Measurements from ENCODE around the gene LORICRIN.

The LORICRIN gene

DNA sequence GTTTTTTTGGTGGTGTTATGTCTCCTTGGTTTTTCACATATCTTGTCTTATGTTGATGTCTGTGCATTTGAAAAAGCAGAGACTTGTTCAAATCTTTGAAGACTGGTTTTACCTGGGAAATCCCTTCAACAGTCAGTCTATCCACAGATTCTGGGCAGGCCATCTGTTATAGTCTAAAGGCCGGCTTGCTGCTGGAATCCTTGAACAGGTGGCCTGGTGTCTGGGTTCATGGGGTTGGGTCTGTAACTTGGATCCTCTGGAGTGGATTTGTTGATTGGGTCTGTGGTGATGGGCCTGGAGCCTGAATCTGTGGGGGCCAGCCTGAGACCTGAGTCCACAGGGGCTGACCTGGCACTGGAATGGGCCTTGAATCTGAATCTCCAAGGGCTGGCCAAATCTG is 12.2 kb downstream of the LORICRIN start:
- 0 out of 2 replicates have a peak, but pooled peaks cover 3% of the 10 kb centered on the region for H3K4me1 ChIP-seq (ENCODE audit: insufficient read depth, low read length)
- no peak overlapping the region for H3K4me3 ChIP-seq (ENCODE audit: low read length)
- no peaks in the 10 kb centered on the region for H3K36me3 ChIP-seq (ENCODE audit: insufficient read depth, low read length)
- no peak overlapping the region for H3K27ac ChIP-seq (ENCODE audit: low read depth, low read length)
- WGBS: 98% methylated on average over 1 of the region's 1 CpG
- no peaks in the 10 kb centered on the region for H3K9me3 ChIP-seq (ENCODE audit: insufficient read depth, low read depth, low read length)
- H3K27me3 ChIP-seq (ENCODE audit: insufficient read depth, low read length): peaks cover 4% of the 10 kb centered on the region; the same call in 1 of the 2 replicates
- no peak overlapping the region for H3K9ac ChIP-seq (ENCODE audit: low read depth, low read length)

DNA sequence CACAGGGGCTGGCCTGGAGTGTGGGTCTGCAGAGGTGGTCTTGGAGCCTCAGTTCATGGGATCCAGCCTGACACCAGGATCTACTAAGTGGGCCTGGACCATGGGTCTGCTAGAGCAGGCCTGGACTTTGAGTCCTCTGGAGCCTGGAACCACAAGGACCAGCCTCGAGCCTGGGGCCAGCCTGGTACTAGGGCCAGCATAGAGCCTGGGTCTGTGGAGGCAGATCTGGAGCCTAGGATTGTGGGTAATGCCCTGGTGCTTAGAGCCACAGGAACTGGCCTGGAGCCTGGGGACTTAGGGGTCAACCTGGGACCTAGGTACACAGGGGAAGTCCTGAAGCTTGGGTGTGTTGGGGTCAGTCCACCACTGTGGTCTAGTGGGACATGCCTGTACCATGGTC is 12.7 kb downstream of the LORICRIN start:
- Histone ChIP-seq H3K27ac (ENCODE audit: low read depth, low read length) (no peak overlapping the region), H3K36me3 (ENCODE audit: insufficient read depth, low read length) (no peaks in the 10 kb centered on the region), H3K4me3 (ENCODE audit: low read length) (no peak overlapping the region), H3K9me3 (ENCODE audit: insufficient read depth, low read depth, low read length) (no peaks in the 10 kb centered on the region), H3K9ac (ENCODE audit: low read depth, low read length) (no peak overlapping the region), H3K4me1 (ENCODE audit: insufficient read depth, low read length) (0 out of 2 replicates have a peak, but pooled peaks cover 3% of the 10 kb centered on the region), H3K27me3 (ENCODE audit: insufficient read depth, low read length) (peaks cover 4% of the 10 kb centered on the region; the same call in 1 of the 2 replicates)
- 85% methylated on average over 1 of the region's 1 CpG for WGBS

DNA sequence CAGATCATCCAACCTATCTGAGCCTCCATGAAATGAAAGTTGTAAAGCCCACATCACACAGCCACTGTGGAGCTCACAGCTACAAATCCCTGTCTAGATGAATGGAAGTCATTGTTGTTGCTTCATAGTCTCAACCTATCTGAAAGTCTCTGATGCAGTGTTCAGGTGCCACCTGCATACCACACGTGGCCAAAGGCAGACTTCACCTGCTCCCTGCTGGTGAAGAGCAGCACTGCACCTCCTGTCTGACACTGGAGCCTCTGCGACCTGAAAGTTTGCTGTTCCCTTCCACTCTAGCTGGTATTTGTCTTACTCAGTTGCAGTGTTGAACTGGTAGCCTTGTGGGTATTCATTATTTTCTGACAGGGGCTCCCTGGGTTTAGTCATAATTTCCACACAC is 18.4 kb downstream of the LORICRIN start:
- no peak overlapping the region for H3K9ac ChIP-seq (ENCODE audit: low read depth, low read length)
- no peaks in the 10 kb centered on the region for H3K36me3 ChIP-seq (ENCODE audit: insufficient read depth, low read length)
- H3K9me3 ChIP-seq (ENCODE audit: insufficient read depth, low read depth, low read length): no peaks in the 10 kb centered on the region
- 9% methylated on average over 2 of the region's 2 CpGs for WGBS
- H3K27ac ChIP-seq (ENCODE audit: low read depth, low read length): no peak overlapping the region
- peaks cover 13% of the 10 kb centered on the region; the same call in 1 of the 2 replicates for H3K27me3 ChIP-seq (ENCODE audit: insufficient read depth, low read length)
- 0 out of 2 replicates have a peak, but pooled peaks cover 3% of the 10 kb centered on the region for H3K4me1 ChIP-seq (ENCODE audit: insufficient read depth, low read length)
- H3K4me3 ChIP-seq (ENCODE audit: low read length): no peak overlapping the region

DNA sequence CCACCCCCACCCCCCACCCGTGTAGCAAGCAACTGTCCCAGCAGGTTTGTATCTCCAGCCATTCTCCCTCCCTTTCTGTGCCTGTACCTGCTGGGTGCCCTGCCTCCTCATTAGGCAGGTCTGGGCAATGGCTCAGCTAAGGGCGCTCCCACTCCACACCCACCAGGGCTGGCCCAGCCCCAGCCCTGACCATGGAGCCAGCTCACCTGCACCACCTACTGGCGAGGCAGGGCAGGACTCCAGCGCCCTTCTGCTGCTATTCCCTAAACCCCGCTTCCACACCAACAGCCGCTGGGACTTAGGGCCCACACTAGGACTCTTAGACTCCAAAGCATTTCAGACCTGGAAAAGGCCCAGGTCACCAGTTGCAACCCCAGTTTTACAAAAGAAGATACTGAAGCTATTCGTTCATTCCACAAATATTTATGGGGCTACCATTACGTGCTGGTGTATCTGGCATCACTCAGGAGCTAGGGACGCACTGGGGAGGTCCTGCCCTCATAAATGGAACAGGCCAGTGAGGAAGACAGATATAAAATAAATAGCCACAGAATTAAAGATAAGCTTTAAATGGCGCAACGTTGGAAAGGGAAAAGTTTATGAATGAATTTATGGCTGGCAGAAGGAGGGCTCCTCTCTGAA is 29.3 kb downstream of the LORICRIN start:
- H3K4me3 ChIP-seq (ENCODE audit: low read length): no peak overlapping the region
- WGBS: 78% methylated on average over 10 of the region's 11 CpGs
- no peaks in the 10 kb centered on the region for H3K27me3 ChIP-seq (ENCODE audit: insufficient read depth, low read length)
- H3K4me1 ChIP-seq (ENCODE audit: insufficient read depth, low read length): no peaks in the 10 kb centered on the region
- H3K9ac ChIP-seq (ENCODE audit: low read depth, low read length): no peak overlapping the region
- H3K27ac ChIP-seq (ENCODE audit: low read depth, low read length): no peak overlapping the region
- no peaks in the 10 kb centered on the region for H3K36me3 ChIP-seq (ENCODE audit: insufficient read depth, low read length)
- no peaks in the 10 kb centered on the region for H3K9me3 ChIP-seq (ENCODE audit: insufficient read depth, low read depth, low read length)

DNA sequence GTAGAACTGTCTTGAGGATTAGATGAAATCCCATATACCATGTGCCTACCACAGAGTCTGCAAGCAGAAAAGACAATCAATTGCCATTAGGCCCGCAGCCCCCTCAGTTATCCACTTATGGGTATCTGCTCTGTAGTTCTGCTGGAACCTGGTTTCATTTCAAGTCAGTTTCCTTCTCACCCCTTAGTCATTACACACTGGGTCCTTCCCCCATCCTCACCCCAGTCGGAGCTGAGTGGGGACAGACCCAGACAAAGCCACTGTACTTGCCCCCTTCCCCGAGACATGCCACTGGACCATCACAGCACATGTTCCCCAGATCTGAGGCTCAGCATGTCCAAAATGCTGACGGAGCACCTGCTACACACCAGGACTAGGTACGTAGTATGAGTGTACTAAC is 32.0 kb downstream of the LORICRIN start:
- 90% methylated on average over 5 of the region's 5 CpGs for WGBS
- H3K9ac ChIP-seq (ENCODE audit: low read depth, low read length): no peak overlapping the region

DNA sequence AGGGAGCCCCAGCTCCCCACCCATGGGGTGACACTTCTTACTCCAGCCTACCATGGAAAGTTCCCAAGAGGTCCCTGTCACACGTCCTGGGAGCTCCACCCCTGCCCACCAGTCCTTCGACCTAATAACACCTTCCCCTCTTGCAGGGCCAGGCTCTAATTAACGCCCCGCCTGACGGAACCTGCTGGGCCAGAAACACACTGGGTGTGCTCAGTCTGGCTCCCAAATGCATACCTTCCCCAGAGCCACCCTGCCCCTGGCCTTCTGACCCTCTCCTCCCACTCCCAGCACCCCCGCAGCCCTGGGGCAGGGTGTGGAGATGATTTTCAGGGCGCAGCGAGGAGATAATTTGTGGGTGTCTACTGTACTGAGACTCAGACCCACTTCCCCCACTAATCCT is 32.7 kb downstream of the LORICRIN start:
- WGBS: 70% methylated on average over 5 of the region's 8 CpGs
- no peak overlapping the region for H3K27ac ChIP-seq (ENCODE audit: low read depth, low read length)
- no peak overlapping the region for H3K9ac ChIP-seq (ENCODE audit: low read depth, low read length)
- no peaks in the 10 kb centered on the region for H3K36me3 ChIP-seq (ENCODE audit: insufficient read depth, low read length)
- no peaks in the 10 kb centered on the region for H3K9me3 ChIP-seq (ENCODE audit: insufficient read depth, low read depth, low read length)
- H3K4me3 ChIP-seq (ENCODE audit: low read length): no peak overlapping the region
- no peaks in the 10 kb centered on the region for H3K27me3 ChIP-seq (ENCODE audit: insufficient read depth, low read length)
- no peaks in the 10 kb centered on the region for H3K4me1 ChIP-seq (ENCODE audit: insufficient read depth, low read length)

More for the DNA sequence above, 32.0 kb downstream of the LORICRIN start:
- Histone ChIP-seq H3K36me3 (ENCODE audit: insufficient read depth, low read length) (no peaks in the 10 kb centered on the region), H3K4me3 (ENCODE audit: low read length) (no peak overlapping the region), H3K27me3 (ENCODE audit: insufficient read depth, low read length) (no peaks in the 10 kb centered on the region), H3K27ac (ENCODE audit: low read depth, low read length) (no peak overlapping the region), H3K9me3 (ENCODE audit: insufficient read depth, low read depth, low read length) (no peaks in the 10 kb centered on the region), H3K4me1 (ENCODE audit: insufficient read depth, low read length) (no peaks in the 10 kb centered on the region)

DNA sequence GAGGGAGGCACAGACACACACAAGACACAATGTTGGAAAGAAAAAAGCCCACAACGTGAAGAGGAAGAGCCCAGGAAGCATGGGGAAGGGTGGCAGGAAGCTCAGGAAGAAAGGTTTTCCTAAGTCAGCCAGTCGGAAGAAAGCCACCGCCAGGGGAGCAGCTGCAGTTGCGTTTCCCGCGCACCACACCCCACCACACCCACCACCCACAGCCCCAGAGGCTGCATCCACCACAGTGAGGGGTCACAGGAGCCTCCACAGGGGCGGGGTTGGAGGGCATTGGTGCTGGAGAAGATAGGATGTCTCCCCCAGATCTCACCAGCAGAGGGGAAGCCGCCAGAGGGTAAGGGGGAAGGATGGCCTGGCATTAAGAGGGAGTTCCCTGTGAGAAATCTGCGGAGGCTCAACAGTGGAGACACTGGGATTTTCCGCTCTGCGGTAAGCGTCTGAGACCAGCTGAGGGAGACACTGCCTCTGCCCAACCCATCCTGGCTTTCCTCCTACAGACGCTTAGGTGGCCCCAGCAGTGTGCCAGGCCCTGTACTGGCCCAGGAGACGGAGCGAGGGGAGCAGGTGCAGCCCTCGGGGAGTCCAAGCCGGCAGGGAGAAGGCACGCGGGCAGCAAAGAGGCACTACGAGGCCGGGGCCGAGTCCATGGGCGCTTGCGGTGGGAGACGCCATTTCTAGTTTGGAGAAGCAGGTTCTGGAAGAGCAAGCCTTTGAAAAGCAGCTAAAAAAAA is 33.4 kb downstream of the LORICRIN start:
- WGBS: 85% methylated on average over 25 of the region's 25 CpGs
- no peaks in the 10 kb centered on the region for H3K4me1 ChIP-seq (ENCODE audit: insufficient read depth, low read length)
- H3K9me3 ChIP-seq (ENCODE audit: insufficient read depth, low read depth, low read length): no peaks in the 10 kb centered on the region
- H3K4me3 ChIP-seq (ENCODE audit: low read length): no peak overlapping the region
- no peaks in the 10 kb centered on the region for H3K27me3 ChIP-seq (ENCODE audit: insufficient read depth, low read length)
- H3K9ac ChIP-seq (ENCODE audit: low read depth, low read length): no peak overlapping the region
- H3K36me3 ChIP-seq (ENCODE audit: insufficient read depth, low read length): no peaks in the 10 kb centered on the region
- H3K27ac ChIP-seq (ENCODE audit: low read depth, low read length): no peak overlapping the region

DNA sequence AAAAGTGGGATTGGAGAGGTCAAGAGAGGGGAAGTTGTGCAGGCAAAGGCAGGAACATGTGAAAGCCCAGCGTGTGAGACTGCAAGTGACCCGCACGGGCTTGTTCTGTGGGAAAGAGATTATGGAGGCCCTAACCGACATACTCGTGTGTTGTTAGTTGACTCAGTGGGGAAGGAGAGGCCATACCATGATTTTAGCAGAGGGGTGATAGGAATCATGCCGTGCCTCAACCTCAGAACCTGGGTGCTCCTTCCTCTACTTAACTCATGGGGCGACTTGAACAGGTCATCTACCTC is 33.9 kb downstream of the LORICRIN start:
- no peaks in the 10 kb centered on the region for H3K36me3 ChIP-seq (ENCODE audit: insufficient read depth, low read length)
- H3K9me3 ChIP-seq (ENCODE audit: insufficient read depth, low read depth, low read length): no peaks in the 10 kb centered on the region
- no peaks in the 10 kb centered on the region for H3K4me1 ChIP-seq (ENCODE audit: insufficient read depth, low read length)
- H3K9ac ChIP-seq (ENCODE audit: low read depth, low read length): no peak overlapping the region
- 91% methylated on average over 7 of the region's 7 CpGs for WGBS
- no peak overlapping the region for H3K4me3 ChIP-seq (ENCODE audit: low read length)
- no peaks in the 10 kb centered on the region for H3K27me3 ChIP-seq (ENCODE audit: insufficient read depth, low read length)
- no peak overlapping the region for H3K27ac ChIP-seq (ENCODE audit: low read depth, low read length)

DNA sequence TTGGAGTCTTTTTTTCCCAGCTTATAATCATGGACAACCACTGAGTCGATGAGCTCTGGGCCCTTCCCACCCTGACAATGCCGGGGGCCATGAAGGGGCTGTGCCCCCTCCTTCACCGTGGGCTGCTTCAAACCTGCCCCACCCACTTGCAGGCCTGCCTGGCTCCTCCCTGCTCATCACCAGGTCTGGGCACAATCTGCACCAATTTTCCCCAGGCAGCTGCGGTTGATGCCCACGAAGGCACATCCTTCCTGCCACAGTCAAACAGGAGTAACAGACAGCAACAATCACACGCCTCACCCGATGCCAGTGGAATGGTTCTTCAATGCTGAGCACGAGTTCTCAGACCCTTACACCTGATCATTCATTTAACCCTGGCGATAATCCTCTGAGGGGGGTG is 34.4 kb downstream of the LORICRIN start:
- Histone ChIP-seq H3K9ac (ENCODE audit: low read depth, low read length) (no peak overlapping the region), H3K4me1 (ENCODE audit: insufficient read depth, low read length) (no peaks in the 10 kb centered on the region), H3K27me3 (ENCODE audit: insufficient read depth, low read length) (no peaks in the 10 kb centered on the region), H3K36me3 (ENCODE audit: insufficient read depth, low read length) (no peaks in the 10 kb centered on the region), H3K27ac (ENCODE audit: low read depth, low read length) (no peak overlapping the region), H3K4me3 (ENCODE audit: low read length) (no peak overlapping the region), H3K9me3 (ENCODE audit: insufficient read depth, low read depth, low read length) (no peaks in the 10 kb centered on the region)
- WGBS: 89% methylated on average over 8 of the region's 9 CpGs

DNA sequence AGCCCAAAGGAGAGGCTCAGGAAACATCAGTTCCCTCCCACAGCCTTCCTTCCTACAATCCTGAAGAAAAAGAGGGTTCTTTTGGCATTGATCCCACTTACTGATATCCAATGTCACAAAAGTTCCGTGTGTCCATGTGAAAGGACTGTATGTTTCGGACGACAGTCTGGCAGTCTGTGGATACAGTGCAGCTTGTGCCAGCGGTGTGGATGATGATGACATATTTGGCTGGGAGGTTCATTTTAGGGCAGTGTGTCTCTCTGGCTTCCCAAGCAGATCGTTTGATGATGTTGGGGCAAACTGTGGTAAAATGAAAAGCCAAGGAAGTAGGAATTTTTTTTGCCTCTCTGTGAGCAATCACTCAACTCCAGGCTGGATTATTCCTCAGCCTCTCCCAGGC is 42.8 kb downstream of the LORICRIN start:
- WGBS: 88% methylated on average over 5 of the region's 5 CpGs
- no peaks in the 10 kb centered on the region for H3K9me3 ChIP-seq (ENCODE audit: insufficient read depth, low read depth, low read length)
- H3K27me3 ChIP-seq (ENCODE audit: insufficient read depth, low read length): no peaks in the 10 kb centered on the region
- H3K36me3 ChIP-seq (ENCODE audit: insufficient read depth, low read length): no peaks in the 10 kb centered on the region
- H3K27ac ChIP-seq (ENCODE audit: low read depth, low read length): no peak overlapping the region
- H3K9ac ChIP-seq (ENCODE audit: low read depth, low read length): no peak overlapping the region
- H3K4me3 ChIP-seq (ENCODE audit: low read length): no peak overlapping the region
- H3K4me1 ChIP-seq (ENCODE audit: insufficient read depth, low read length): 0 out of 2 replicates have a peak, but pooled peaks cover 9% of the 10 kb centered on the region

DNA sequence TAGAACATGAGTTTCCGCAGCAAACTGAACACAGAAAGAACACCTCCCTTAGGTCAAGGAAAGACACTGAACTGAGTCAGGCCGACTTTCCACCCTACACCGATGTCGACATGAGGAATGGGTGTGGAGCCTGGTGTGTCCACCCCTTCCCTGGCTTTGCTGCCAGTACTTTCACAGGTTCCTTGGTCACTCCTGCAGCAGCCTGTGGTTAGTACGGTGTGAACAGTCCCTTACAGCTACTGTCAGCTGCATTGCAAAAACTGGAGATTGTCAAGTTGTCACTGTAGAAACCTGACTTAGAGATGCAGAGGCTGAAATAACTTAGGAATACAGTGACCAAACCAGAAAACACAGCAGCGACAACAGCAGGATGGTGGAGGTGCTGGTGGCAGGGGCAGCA is 46.2 kb downstream of the LORICRIN start:
- WGBS: 93% methylated on average over 6 of the region's 6 CpGs
- no peak overlapping the region for H3K4me3 ChIP-seq (ENCODE audit: low read length)
- H3K9ac ChIP-seq (ENCODE audit: low read depth, low read length): no peak overlapping the region
- H3K36me3 ChIP-seq (ENCODE audit: insufficient read depth, low read length): no peaks in the 10 kb centered on the region
- H3K9me3 ChIP-seq (ENCODE audit: insufficient read depth, low read depth, low read length): no peaks in the 10 kb centered on the region
- no peaks in the 10 kb centered on the region for H3K27me3 ChIP-seq (ENCODE audit: insufficient read depth, low read length)
- H3K4me1 ChIP-seq (ENCODE audit: insufficient read depth, low read length): 0 out of 2 replicates have a peak, but pooled peaks cover 9% of the 10 kb centered on the region
- H3K27ac ChIP-seq (ENCODE audit: low read depth, low read length): no peak overlapping the region
